Thyroid gland (tissue), 4 donors: ENCODE data around the gene FNDC11. TPM values are rescaled to one million over a fixed set of nuclear protein-coding genes. Genes with fewer than 3 reads are reported as not detected.
"Not testable (repeated sequence)": the region's sequence is repeated elsewhere in the genome, so short reads cannot be mapped to it uniquely, and the experiment has no call there.

Source experiments
- DNase-seq, 2 donors: peaks; one replicate each; pipeline ENCODE4 v3.0.0-alpha.2; 2019
- H3K27ac ChIP-seq, 3 donors: fragments of 200-600 bp; sonication (generic); 1 replicate in 2 of 3; 2 replicates in 1 of 3; pipeline ENCODE4 v1.5.1; 2016 to 2019; ENCODE audit warnings: mild to moderate bottlenecking in 1 of 3, moderate library complexity in 1 of 3
- H3K27me3 ChIP-seq: fragments of 200-600 bp; sonication (generic); one replicate; pipeline ENCODE4 v1.5.1; 2019
- H3K36me3 ChIP-seq, 2 donors: fragments of 200-600 bp; sonication (generic); one replicate each; pipeline ENCODE4 v1.5.1; 2016 to 2019
- H3K4me1 ChIP-seq, 2 donors: fragments of 200-600 bp; sonication (generic); one replicate each; pipeline ENCODE4 v1.5.1; 2017 to 2019
- H3K4me3 ChIP-seq, 3 donors: fragments of 200-600 bp; sonication (generic); replicated peaks in 1 of 3; 1 replicate in 2 of 3; 2 replicates in 1 of 3; pipeline ENCODE4 v1.5.1; 2016; ENCODE audit warnings: mild to moderate bottlenecking in 1 of 3
- H3K9me3 ChIP-seq: fragments of 200-600 bp; sonication (generic); one replicate; pipeline ENCODE4 v1.5.1; 2017
- CTCF ChIP-seq, 6 experiments: fragments of 200-600 bp in 3 of 6; fragments of 450-650 bp in 3 of 6; sonication (generic) in 3 of 6; IDR thresholded peaks; one replicate each; pipeline ENCODE4 v1.5.1; 2016 to 2019; ENCODE audit warnings: antibody characterized with exemption in 6 of 6, mild to moderate bottlenecking in 2 of 6, inconsistent platforms in 1 of 6, moderate library complexity in 1 of 6
- POLR2A ChIP-seq, 2 donors: fragments of 450-650 bp; IDR thresholded peaks; one replicate each; pipeline ENCODE4 v1.6.1; 2017; ENCODE audit warnings: antibody characterized with exemption in 2 of 2, mild to moderate bottlenecking in 2 of 2, moderate library complexity in 1 of 2
- WGBS, 2 donors: methylation state at CpG; one replicate each; pipeline ENCODE4 v1.1.5; 2017; 5-methylcytosine and 5-hydroxymethylcytosine counted together
- intact Hi-C: fragments of 100-400 bp; cut with DNase I; formaldehyde crosslinking; loops from one replicate; pipeline ENCODE4 v1.15.1; 2023
- total RNA-seq, 4 donors: library from RNA; depleted of rRNA; stranded (reverse); fragments of >200 nt; gene quantifications; one replicate each; pipeline ENCODE4 v1.2.3, GENCODE V29; 2016

FNDC11 gene
- total RNA-seq, 4 donors from 2014 or later: 0.39 to 0.89 (median 0.40) TPM; not detected in 1

GRCh38 chr20:63568986-63569949 lies 15.3 kb downstream of the FNDC11 start:
- 87 to 95% methylated on average over 11 to 15 of the region's 46 CpGs for WGBS, 2 donors
- no peaks in the 10 kb centered on the region for H3K9me3 ChIP-seq
- peaks cover 10 to 14% of the 10 kb centered on the region in 2 donors for H3K4me1 ChIP-seq
- H3K4me3 ChIP-seq: no peak overlapping the region
- DNase-seq: no peak
- no peak overlapping the region for H3K27ac ChIP-seq
- peaks cover 4 to 8% of the 10 kb centered on the region in 2 donors for H3K36me3 ChIP-seq
- intact Hi-C loops: no loop called here
- no peaks in the 10 kb centered on the region for H3K27me3 ChIP-seq
- TF ChIP-seq CTCF (IDR thresholded peaks at IDR 0.05) (no peak), POLR2A (IDR thresholded peaks at IDR 0.05) (no peak)

- intact Hi-C loops: loop anchor here (10.0 kb wide), 1 partner anchor 74 kb away; no protein-coding TSS in a partner anchor
- 92% methylated on average over 12 of the region's 28 CpGs for WGBS, 2 donors
- Histone ChIP-seq H3K27ac (no peak overlapping the region), H3K4me3 (no peak overlapping the region), H3K27me3 (no peaks in the 10 kb centered on the region), H3K9me3 (no peaks in the 10 kb centered on the region), H3K36me3 (peaks cover 0 to 4% of the 10 kb centered on the region in 2 donors), H3K4me1 (peaks cover 10 to 20% of the 10 kb centered on the region in 2 donors)
- TF ChIP-seq POLR2A (IDR thresholded peaks at IDR 0.05) (no peak), CTCF (IDR thresholded peaks at IDR 0.05) (no peak)
- DNase-seq: no peak
Measured at GRCh38 chr20:63570281-63571086, 16.5 kb downstream of the FNDC11 start.

GRCh38 chr20:63571087-63571478 lies 17.1 kb downstream of the FNDC11 start:
- not testable (repeated sequence) for DNase-seq, H3K27me3 ChIP-seq, H3K4me3 ChIP-seq, H3K36me3 ChIP-seq, H3K9me3 ChIP-seq, H3K27ac ChIP-seq
- peaks cover 10 to 20% of the 10 kb centered on the region in 2 donors for H3K4me1 ChIP-seq
- no CpG with 5 or more reads among the region's 11 CpGs for WGBS, 2 donors
- intact Hi-C loops: loop anchor here (10.0 kb wide), 1 partner anchor 74 kb away; no protein-coding TSS in a partner anchor

GRCh38 chr20:63572071-63572787 lies 18.3 kb downstream of the FNDC11 start:
- intact Hi-C loops: loop anchor here (10.0 kb wide), 1 partner anchor 73 kb away; no protein-coding TSS in a partner anchor
- DNase-seq: no peak
- H3K27me3 ChIP-seq: no peaks in the 10 kb centered on the region
- no peak overlapping the region for H3K4me3 ChIP-seq
- H3K4me1 ChIP-seq: peaks cover 10 to 25% of the 10 kb centered on the region in 2 donors
- H3K9me3 ChIP-seq: no peaks in the 10 kb centered on the region
- WGBS, 2 donors: 95 to 100% methylated on average over 1 to 8 of the region's 48 CpGs
- no peaks in the 10 kb centered on the region for H3K36me3 ChIP-seq
- no peak overlapping the region for H3K27ac ChIP-seq
- TF ChIP-seq POLR2A (IDR thresholded peaks at IDR 0.05): no peak
- TF ChIP-seq CTCF (IDR thresholded peaks at IDR 0.05): no peak
